Hematopoietic multipotent progenitor cell treated with erythropoietin and hydrocortisone succinate and interleukin-3 and kit ligand, for 6 days (in vitro differentiated cells): Measurements from ENCODE around the gene DHX29.
"Not testable (repeated sequence)": the region's sequence is repeated elsewhere in the genome, so short reads cannot be mapped to it uniquely, and the experiment has no call there.

Experiments
- DNase-seq: peaks from one replicate; pipeline ENCODE4 v3.0.0-alpha.2; 2015

Gene DHX29

DNA sequence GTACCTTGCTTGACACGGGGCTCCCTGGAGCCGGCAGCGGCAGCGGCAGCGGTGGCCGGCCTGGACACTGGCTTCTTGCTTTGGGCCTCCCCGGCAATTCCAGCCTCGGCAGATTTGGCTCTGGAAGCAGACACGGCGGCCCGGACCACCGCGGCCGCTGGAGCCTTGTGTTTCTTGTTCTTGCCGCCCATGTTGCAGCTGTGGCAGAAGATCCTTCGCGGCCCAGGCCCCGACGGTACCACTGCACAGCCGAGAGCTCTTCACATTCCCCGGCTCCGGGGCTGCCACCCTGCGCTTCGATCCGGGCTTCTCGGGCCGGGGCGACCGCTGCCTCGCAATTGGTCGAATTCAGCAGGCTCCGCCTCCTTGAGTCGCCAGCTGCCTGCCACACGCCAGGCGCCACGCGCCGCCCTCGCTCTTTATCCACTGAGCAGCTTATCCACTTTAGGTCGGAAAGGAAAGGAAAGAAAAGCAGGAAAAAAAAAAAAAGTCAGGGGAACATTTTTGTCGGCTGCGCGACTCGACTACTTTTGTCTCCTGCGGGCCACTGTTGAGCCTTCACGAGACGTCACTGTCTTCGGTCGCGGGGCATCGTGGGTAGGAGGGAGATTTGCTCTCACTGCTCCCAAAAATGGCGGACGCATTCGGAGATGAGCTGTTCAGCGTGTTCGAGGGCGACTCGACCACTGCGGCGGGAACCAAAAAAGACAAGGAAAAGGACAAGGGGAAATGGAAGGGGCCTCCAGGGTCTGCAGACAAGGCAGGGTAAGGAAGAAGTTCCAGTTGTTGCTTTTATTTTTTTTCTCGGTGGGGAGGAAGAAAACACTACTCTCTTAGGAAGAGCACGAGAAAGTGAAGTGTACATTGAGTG lies at the start of gene DHX29, which contains the start of gene MTREX:
Gene DHX29, minus strand, starts transcription at position 312 of the 871 bp plus-strand sequence. Its CDS starts 121 bp downstream, at position 191.
Gene MTREX, plus strand, starts transcription at position 607 of the 871 bp plus-strand sequence. Its CDS starts 25 bp downstream, at position 632.
- peak; percentile 96 for DNase-seq

DNA sequence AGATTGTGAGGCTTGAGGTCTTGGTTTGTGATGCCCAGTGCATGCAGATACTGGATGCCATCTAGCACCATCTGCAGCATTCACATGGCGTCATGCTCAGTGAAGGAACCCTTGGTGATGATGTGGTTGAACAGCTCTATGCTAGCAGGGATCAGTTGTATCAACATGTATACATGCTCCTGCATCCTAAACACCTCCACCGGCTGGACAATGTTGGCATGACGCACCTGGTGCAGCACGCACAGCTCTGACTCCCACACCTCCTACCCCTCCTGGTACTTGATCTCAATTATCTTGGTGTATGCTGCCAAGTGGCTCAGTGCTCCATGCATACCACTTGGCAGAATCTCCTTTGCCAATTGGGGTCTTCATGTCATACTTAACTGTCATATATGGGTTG lies 49.4 kb upstream of the DHX29 start:
- no peak for DNase-seq

GRCh38 chr5:55350754-55351153 lies 43.3 kb upstream of the DHX29 start:
- no peak for DNase-seq

DNA sequence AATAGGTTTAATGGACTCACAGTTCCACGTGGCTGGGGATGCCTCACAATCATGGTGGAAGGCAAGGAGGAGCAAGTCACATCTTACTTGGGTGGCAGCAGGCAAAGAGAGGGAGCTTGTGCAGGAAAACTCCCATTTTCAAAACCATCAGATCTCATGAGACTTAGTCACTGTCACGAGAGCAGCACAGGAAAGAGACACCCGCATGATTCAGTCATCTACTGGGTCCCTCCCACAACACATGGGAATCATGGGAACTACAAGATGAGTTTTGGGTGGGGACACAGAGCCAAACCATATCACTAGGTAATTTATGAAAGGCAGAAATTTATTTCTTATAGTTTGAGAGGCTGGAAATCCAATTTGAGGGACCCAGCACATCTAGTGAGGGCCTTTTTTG lies 40.3 kb upstream of the DHX29 start:
- no peak for DNase-seq

DNA sequence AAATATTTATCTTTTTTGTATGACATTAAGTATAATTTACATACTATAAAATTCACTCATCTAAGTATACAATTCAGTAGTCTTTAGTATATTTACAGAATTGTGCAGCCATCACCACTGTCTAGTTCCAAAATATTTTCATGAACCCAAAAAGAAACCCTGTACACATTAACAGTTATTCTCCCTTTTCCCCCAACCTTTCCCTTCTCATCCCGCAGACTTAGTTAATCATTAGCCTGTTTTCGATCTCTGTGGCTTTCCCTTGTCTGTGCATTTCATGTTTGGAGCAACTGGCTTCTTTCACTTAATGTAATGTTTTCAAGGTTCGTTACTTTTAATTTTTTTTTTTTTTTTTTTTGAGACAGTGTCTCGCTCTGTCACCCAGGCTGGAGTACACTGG lies 37.8 kb upstream of the DHX29 start:
- no peak for DNase-seq

GRCh38 chr5:55344392-55344992 lies 37.0 kb upstream of the DHX29 start:
- DNase-seq = peak; percentile 68

GRCh38 chr5:55343609-55344008 lies 36.1 kb upstream of the DHX29 start:
- no peak for DNase-seq

- DNase-seq = no peak
Observed at GRCh38 chr5:55343107-55343506, 35.6 kb upstream of the DHX29 start.

- no peak for DNase-seq
Observed at GRCh38 chr5:55338810-55339243, 31.3 kb upstream of the DHX29 start.

- DNase-seq = no peak
Observed at GRCh38 chr5:55338092-55338613, 30.7 kb upstream of the DHX29 start.

- DNase-seq = no peak
Observed at GRCh38 chr5:55333811-55334210, 26.3 kb upstream of the DHX29 start.

GRCh38 chr5:55333017-55333416 lies 25.5 kb upstream of the DHX29 start:
- no peak for DNase-seq

DNA sequence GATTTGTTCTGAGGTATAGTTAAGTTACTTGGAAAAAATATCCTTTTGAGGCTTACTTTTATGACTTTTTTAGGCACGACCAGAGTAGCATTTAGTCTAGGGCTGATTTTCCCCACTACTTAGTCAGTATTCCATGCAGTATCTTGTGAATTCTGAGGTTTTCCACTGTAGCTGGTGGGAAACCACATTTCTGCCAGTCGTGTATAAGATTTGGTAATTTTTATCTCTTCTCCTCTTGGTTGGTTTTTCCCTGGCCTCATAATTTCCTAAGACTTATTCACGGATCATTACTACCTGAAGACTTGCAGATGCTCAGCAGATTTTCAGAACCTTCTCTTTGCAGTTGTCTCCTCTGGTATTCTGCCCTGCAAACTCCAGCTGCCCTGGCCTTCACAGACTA lies 23.8 kb upstream of the DHX29 start:
- DNase-seq = no peak

DNA sequence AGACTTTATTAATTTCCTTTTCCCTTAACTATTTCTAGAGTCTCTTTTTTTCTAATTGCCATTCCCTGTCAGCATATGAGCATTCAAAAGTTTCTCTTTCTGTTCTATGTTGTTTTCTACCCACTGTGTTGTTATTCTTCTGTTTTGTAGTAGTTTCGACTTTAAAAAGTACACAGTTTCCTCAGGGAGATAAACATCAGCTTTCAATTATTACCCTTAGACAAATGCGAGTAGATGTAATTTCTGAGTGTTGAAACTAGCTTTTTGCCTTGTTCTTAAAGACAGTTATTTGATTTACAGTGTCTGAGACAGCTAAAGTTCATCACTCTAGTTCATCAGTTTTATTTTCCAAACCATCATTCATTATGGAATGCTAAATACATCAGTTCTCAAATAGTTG lies 19.8 kb upstream of the DHX29 start:
- no peak for DNase-seq

- no peak for DNase-seq
Observed at GRCh38 chr5:55325621-55326020, 18.1 kb upstream of the DHX29 start.

GRCh38 chr5:55324815-55325418 lies 17.4 kb upstream of the DHX29 start:
- DNase-seq = peak; percentile 81

GRCh38 chr5:55324006-55324405 lies 16.5 kb upstream of the DHX29 start:
- DNase-seq = no peak

GRCh38 chr5:55320571-55320970 lies 13.1 kb upstream of the DHX29 start:
- DNase-seq = no peak

- DNase-seq = no peak
Observed at GRCh38 chr5:55319491-55319890, 12.0 kb upstream of the DHX29 start.

DNA sequence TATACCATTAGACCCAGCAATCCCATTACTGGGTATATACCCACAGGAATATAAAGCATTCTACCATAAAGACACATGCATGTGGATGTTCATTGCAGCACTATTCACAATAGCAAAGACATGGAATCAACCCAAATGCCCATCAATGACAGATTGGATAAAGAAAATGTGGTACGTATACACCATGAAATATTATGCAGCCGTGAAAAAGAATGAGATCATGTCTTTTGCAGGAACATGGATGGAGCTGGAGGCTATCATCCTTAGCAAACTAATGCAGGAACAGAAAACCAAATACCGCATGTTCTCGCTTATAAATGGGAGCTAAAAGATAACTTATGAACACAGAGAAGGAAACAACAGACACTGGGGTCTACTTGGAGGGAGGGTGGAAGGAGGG lies 10.7 kb upstream of the DHX29 start:
- not testable (repeated sequence) for DNase-seq

DNA sequence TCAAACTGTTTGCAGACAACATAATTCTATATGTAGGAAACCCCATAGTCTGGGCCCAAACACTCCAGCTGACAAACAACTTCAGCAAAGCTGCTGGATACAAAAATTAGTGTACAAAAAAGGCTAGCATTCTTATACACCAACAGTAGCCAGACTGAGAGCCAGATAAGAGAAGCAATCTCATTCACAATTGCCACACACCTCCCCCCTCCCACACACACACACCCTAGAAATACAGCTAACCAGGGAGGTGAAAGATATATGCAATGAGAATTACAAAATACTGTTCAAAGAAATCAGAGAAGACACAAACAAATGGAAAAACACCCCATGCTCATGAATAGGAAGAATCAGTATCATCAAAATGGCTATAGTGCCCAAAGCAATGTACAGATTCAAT lies 9.3 kb upstream of the DHX29 start:
- peak; percentile 77 for DNase-seq

DNA sequence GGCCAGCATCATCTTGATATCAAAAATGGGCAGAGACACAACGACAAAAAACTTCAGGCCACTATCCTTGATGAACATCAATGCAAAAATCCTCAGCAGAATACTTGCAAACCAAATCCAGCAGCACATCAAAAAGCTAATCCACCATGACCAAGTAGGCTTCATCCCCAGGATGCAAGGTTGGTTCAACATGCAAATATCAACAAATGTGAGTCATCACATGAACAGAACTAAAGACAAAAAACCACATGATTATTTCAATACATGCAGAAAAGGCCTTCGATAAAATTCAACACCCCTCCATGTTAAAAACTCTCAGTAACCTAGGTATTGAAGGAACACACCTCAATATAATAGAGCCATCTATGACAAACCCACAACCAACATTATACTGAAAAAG lies 8.8 kb upstream of the DHX29 start:
- DNase-seq = no peak

DNA sequence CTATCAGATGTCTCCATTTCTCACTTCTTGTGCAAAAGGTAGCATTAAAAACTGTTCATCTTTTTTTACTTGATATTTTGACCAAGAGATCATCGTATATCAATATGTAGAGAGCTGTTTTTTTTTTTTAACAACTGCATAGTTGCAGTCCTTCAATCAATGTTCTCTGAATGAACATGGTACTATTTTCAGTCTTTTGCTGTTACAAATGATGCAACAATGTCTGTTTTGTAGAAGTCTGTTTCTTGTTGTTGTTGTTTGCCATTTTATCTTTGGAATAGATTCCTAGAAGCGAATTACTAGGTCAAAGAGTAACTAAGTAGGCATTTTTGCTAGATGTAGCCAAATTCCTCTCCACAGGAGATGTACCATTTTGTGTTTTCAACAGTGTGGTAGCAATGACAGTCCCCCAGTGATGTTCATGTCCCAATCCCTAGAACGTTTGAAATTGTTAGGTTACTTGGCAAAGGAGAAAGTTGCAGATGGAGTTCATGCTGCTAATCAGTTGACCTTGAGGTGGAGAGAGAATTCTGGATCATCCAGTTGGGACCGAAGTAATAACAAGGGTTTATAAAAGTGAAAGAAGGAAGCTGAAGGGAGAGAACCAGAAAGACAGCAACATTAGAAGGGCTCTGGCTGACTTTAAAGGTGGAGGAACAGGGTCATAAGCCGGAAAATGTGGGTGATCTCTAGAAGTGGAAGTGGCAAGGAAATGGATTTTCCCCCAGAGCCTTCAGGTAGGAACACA lies 6.5 kb upstream of the DHX29 start:
- DNase-seq = no peak
